IPS-NIHi7 (cell line): Measurements from ENCODE around the gene SNAP29.
"Not testable (repeated sequence)": the region's sequence is repeated elsewhere in the genome, so short reads cannot be mapped to it uniquely, and the experiment has no call there.

ENCODE experiments used
- DNase-seq: peaks from one replicate; pipeline ENCODE4 v3.0.0; 2012; ENCODE audit warnings: mixed read lengths; ENCODE audit errors: extremely low spot score

The SNAP29 gene

GRCh38 chr22:20858615-20859416, at the start of gene SNAP29, which contains the start of gene PI4KA:
Gene SNAP29, plus strand, starts transcription at chr22:20859007. Its CDS starts 104 bp downstream, at chr22:20859111.
Gene PI4KA, minus strand, starts transcription at chr22:20858811. Its CDS starts 86 bp downstream, at chr22:20858725.
- DNase-seq: peak; percentile 98

GRCh38 chr22:20809538-20810185, 49.1 kb upstream of the SNAP29 start:
- no peak for DNase-seq

- DNase-seq: no peak
Measured at GRCh38 chr22:20810645-20811044, 48.2 kb upstream of the SNAP29 start.

- DNase-seq: no peak
Measured at GRCh38 chr22:20811171-20811570, 47.6 kb upstream of the SNAP29 start.

GRCh38 chr22:20811971-20812660, 46.7 kb upstream of the SNAP29 start:
- DNase-seq: no peak

GRCh38 chr22:20813056-20813455, 45.8 kb upstream of the SNAP29 start:
- DNase-seq: no peak

- no peak for DNase-seq
Measured at GRCh38 chr22:20814221-20814808, 44.5 kb upstream of the SNAP29 start.

- peak; percentile 7 for DNase-seq
Measured at GRCh38 chr22:20815477-20816050, 43.2 kb upstream of the SNAP29 start.

- no peak for DNase-seq
Measured at GRCh38 chr22:20816559-20816958, 42.2 kb upstream of the SNAP29 start.

GRCh38 chr22:20818471-20818870, 40.3 kb upstream of the SNAP29 start:
- DNase-seq: no peak

GRCh38 chr22:20819471-20819870, 39.3 kb upstream of the SNAP29 start:
- DNase-seq: no peak

- not testable (repeated sequence) for DNase-seq
Measured at GRCh38 chr22:20821717-20822239, 37.0 kb upstream of the SNAP29 start.

- no peak for DNase-seq
Measured at GRCh38 chr22:20822240-20822639, 36.6 kb upstream of the SNAP29 start.

- DNase-seq: no peak
Measured at GRCh38 chr22:20823264-20823663, 35.5 kb upstream of the SNAP29 start.

GRCh38 chr22:20825216-20825615, 33.6 kb upstream of the SNAP29 start:
- not testable (repeated sequence) for DNase-seq

GRCh38 chr22:20825624-20826023, 33.2 kb upstream of the SNAP29 start:
- no peak for DNase-seq

GRCh38 chr22:20826373-20827152, 32.2 kb upstream of the SNAP29 start:
- not testable (repeated sequence) for DNase-seq

GRCh38 chr22:20829491-20830134, 29.2 kb upstream of the SNAP29 start:
- DNase-seq: no peak

- no peak for DNase-seq
Measured at GRCh38 chr22:20833225-20833665, 25.6 kb upstream of the SNAP29 start.

- DNase-seq: no peak
Measured at GRCh38 chr22:20834206-20834605, 24.6 kb upstream of the SNAP29 start.
